KMS-11 (cell line): ENCODE measurements around the gene DAG1.

Experiments used
- H2AFZ ChIP-seq: fragments of 200-600 bp; sonication (generic); 2 replicates; pipeline ENCODE4 v1.6.1; 2016; ENCODE audit warnings: antibody characterized with exemption, mixed run types, low read depth
- H3K27ac ChIP-seq: fragments of 200-600 bp; sonication (generic); 2 replicates; pipeline ENCODE4 v1.6.1; 2016; ENCODE audit warnings: mild to moderate bottlenecking, mixed run types
- H3K27me3 ChIP-seq: fragments of 200-600 bp; sonication (generic); 2 replicates; pipeline ENCODE4 v1.6.1; 2017; ENCODE audit warnings: mild to moderate bottlenecking, low read depth, mixed run types, moderate library complexity; ENCODE audit not compliant: insufficient read depth
- H3K36me3 ChIP-seq: fragments of 200-600 bp; sonication (generic); 2 replicates; pipeline ENCODE4 v1.6.1; 2017; ENCODE audit warnings: mild to moderate bottlenecking, mixed run types; ENCODE audit not compliant: insufficient read depth
- H3K4me1 ChIP-seq: fragments of 200-600 bp; sonication (generic); 2 replicates; pipeline ENCODE4 v1.6.1; 2016; ENCODE audit warnings: mild to moderate bottlenecking, low read depth, mixed run types; ENCODE audit not compliant: poor library complexity, severe bottlenecking
- H3K4me2 ChIP-seq: fragments of 200-600 bp; sonication (generic); 2 replicates; pipeline ENCODE4 v1.7.0; 2016; ENCODE audit warnings: mild to moderate bottlenecking, mixed run types
- H3K4me3 ChIP-seq: fragments of 200-600 bp; sonication (generic); IDR thresholded peaks from 2 replicates; pipeline ENCODE4 v1.6.1; 2017; ENCODE audit warnings: low read depth, low read length, mixed read lengths; ENCODE audit not compliant: insufficient read depth
- H3K79me2 ChIP-seq: fragments of 200-600 bp; sonication (generic); 2 replicates; pipeline ENCODE4 v1.6.1; 2016; ENCODE audit warnings: low read depth, mixed run types; ENCODE audit not compliant: insufficient read depth
- H3K9ac ChIP-seq: fragments of 200-600 bp; sonication (generic); 2 replicates; pipeline ENCODE4 v1.6.1; 2016; ENCODE audit warnings: mild to moderate bottlenecking, mixed run types
- H4K20me1 ChIP-seq: fragments of 200-600 bp; sonication (generic); 2 replicates; pipeline ENCODE4 v1.6.1; 2016; ENCODE audit warnings: mild to moderate bottlenecking, mixed run types; ENCODE audit not compliant: insufficient read depth
- TF ChIP-seq, protein P1 (sequence below): fragments of 200-600 bp; sonication (generic); conservative IDR thresholded peaks from 2 replicates; pipeline ENCODE4 v1.6.1; 2017; ENCODE audit warnings: low read depth, mild to moderate bottlenecking, antibody characterized with exemption, low read length, moderate library complexity, mixed read lengths

Gene DAG1

GRCh38 chr3:49530231-49530630 lies 60.2 kb downstream of the DAG1 start:
- H3K4me3 ChIP-seq, result no peak overlapping the region
- no peak overlapping the region for H3K4me2 ChIP-seq
- H3K27me3 ChIP-seq, result no peaks in the 10 kb centered on the region
- H3K4me1 ChIP-seq, result no peaks in the 10 kb centered on the region
- H3K36me3 ChIP-seq, result no peaks in the 10 kb centered on the region
- no peak overlapping the region for H3K27ac ChIP-seq
- TF ChIP-seq, protein P1, sequence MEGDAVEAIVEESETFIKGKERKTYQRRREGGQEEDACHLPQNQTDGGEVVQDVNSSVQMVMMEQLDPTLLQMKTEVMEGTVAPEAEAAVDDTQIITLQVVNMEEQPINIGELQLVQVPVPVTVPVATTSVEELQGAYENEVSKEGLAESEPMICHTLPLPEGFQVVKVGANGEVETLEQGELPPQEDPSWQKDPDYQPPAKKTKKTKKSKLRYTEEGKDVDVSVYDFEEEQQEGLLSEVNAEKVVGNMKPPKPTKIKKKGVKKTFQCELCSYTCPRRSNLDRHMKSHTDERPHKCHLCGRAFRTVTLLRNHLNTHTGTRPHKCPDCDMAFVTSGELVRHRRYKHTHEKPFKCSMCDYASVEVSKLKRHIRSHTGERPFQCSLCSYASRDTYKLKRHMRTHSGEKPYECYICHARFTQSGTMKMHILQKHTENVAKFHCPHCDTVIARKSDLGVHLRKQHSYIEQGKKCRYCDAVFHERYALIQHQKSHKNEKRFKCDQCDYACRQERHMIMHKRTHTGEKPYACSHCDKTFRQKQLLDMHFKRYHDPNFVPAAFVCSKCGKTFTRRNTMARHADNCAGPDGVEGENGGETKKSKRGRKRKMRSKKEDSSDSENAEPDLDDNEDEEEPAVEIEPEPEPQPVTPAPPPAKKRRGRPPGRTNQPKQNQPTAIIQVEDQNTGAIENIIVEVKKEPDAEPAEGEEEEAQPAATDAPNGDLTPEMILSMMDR, result no peak
- no peaks in the 10 kb centered on the region for H3K79me2 ChIP-seq
- no peak overlapping the region for H3K9ac ChIP-seq
- H2AFZ ChIP-seq, result no peak overlapping the region
- H4K20me1 ChIP-seq, result no peaks in the 10 kb centered on the region

DNA sequence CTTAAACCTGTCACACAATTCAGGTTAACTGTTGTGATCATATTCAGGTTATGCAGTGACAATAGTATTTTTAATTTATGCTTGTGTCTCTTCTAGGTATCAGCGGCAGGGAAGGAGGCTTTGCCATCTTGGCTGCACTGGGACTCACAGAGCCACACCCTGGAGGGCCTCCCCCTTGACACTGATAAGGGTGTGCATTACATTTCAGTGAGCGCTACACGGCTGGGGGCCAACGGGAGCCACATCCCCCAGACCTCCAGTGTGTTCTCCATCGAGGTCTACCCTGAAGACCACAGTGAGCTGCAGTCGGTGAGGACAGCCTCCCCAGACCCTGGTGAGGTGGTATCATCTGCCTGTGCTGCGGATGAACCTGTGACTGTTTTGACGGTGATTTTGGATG lies 60.6 kb downstream of the DAG1 start:
- no peak overlapping the region for H3K4me3 ChIP-seq
- H3K79me2 ChIP-seq, result no peaks in the 10 kb centered on the region
- TF ChIP-seq, protein P1, result no peak
- H3K4me2 ChIP-seq, result no peak overlapping the region
- H3K27me3 ChIP-seq, result no peaks in the 10 kb centered on the region
- no peak overlapping the region for H3K27ac ChIP-seq
- no peaks in the 10 kb centered on the region for H3K36me3 ChIP-seq
- no peaks in the 10 kb centered on the region for H4K20me1 ChIP-seq
- no peak overlapping the region for H2AFZ ChIP-seq
- H3K9ac ChIP-seq, result no peak overlapping the region
- no peaks in the 10 kb centered on the region for H3K4me1 ChIP-seq

- no peaks in the 10 kb centered on the region for H3K27me3 ChIP-seq
- no peaks in the 10 kb centered on the region for H3K4me1 ChIP-seq
- TF ChIP-seq, protein P1, result no peak
- no peak overlapping the region for H3K4me2 ChIP-seq
- H3K9ac ChIP-seq, result no peak overlapping the region
- no peak overlapping the region for H3K27ac ChIP-seq
- no peak overlapping the region for H3K4me3 ChIP-seq
- H3K79me2 ChIP-seq, result no peaks in the 10 kb centered on the region
- no peaks in the 10 kb centered on the region for H4K20me1 ChIP-seq
- no peak overlapping the region for H2AFZ ChIP-seq
- no peaks in the 10 kb centered on the region for H3K36me3 ChIP-seq
These were observed 61.2 kb downstream of the DAG1 start for GRCh38 chr3:49531218-49531617.

DNA sequence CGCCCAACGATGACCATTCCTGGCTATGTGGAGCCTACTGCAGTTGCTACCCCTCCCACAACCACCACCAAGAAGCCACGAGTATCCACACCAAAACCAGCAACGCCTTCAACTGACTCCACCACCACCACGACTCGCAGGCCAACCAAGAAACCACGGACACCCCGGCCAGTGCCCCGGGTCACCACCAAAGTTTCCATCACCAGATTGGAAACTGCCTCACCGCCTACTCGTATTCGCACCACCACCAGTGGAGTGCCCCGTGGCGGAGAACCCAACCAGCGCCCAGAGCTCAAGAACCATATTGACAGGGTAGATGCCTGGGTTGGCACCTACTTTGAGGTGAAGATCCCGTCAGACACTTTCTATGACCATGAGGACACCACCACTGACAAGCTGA lies 61.6 kb downstream of the DAG1 start:
- Histone ChIP-seq H3K4me1 (no peaks in the 10 kb centered on the region), H3K4me2 (no peak overlapping the region), H3K27me3 (no peaks in the 10 kb centered on the region), H3K36me3 (no peaks in the 10 kb centered on the region), H2AFZ (no peak overlapping the region), H3K27ac (no peak overlapping the region), H3K4me3 (no peak overlapping the region), H3K9ac (no peak overlapping the region), H4K20me1 (no peaks in the 10 kb centered on the region), H3K79me2 (no peaks in the 10 kb centered on the region)
- TF ChIP-seq, protein P1, result no peak

- TF ChIP-seq, protein P1, result no peak
- H3K4me1 ChIP-seq, result no peaks in the 10 kb centered on the region
- H4K20me1 ChIP-seq, result no peaks in the 10 kb centered on the region
- H2AFZ ChIP-seq, result no peak overlapping the region
- H3K36me3 ChIP-seq, result no peaks in the 10 kb centered on the region
- no peak overlapping the region for H3K9ac ChIP-seq
- no peak overlapping the region for H3K4me3 ChIP-seq
- no peak overlapping the region for H3K27ac ChIP-seq
- H3K4me2 ChIP-seq, result no peak overlapping the region
- H3K27me3 ChIP-seq, result no peaks in the 10 kb centered on the region
- no peaks in the 10 kb centered on the region for H3K79me2 ChIP-seq
These were observed 63.0 kb downstream of the DAG1 start for GRCh38 chr3:49533031-49533430.
